SJCRH30 (cell line): ENCODE results near the gene ARHGEF7. TPM values are rescaled to one million over a fixed set of nuclear protein-coding genes. Genes with fewer than 3 reads are reported as not detected.

Experiments
- DNase-seq, 2 experiments: peaks; one replicate each; pipeline ENCODE4 v3.0.0-alpha.2; 2015 to 2020
- H3K27ac ChIP-seq: fragments of 250-450 bp; sonication (Bioruptor Pico); 2 replicates; pipeline ENCODE4 v1.5.1; 2020; ENCODE audit warnings: mild to moderate bottlenecking, moderate library complexity
- H3K27me3 ChIP-seq: fragments of 250-450 bp; sonication (Bioruptor Pico); 2 replicates; pipeline ENCODE4 v1.5.1; 2020; ENCODE audit warnings: mild to moderate bottlenecking, moderate library complexity
- H3K36me3 ChIP-seq: fragments of 250-450 bp; sonication (Bioruptor Pico); 2 replicates; pipeline ENCODE4 v1.5.1; 2020; ENCODE audit warnings: mild to moderate bottlenecking, moderate library complexity
- H3K4me1 ChIP-seq: fragments of 250-450 bp; sonication (Bioruptor Pico); 2 replicates; pipeline ENCODE4 v1.5.1; 2020; ENCODE audit warnings: mild to moderate bottlenecking, moderate library complexity
- H3K4me3 ChIP-seq: fragments of 250-450 bp; sonication (Bioruptor Pico); 2 replicates; pipeline ENCODE4 v1.5.1; 2020; ENCODE audit warnings: mild to moderate bottlenecking, moderate library complexity
- H3K9me3 ChIP-seq: fragments of 250-450 bp; sonication (Bioruptor Pico); replicated peaks from 2 replicates; pipeline ENCODE4 v1.5.1; 2020; ENCODE audit warnings: mild to moderate bottlenecking, moderate library complexity
- total RNA-seq: library from RNA; depleted of rRNA; stranded (reverse); fragments of >200 nt; shearing (Covaris generic); gene quantifications from 2 replicates; pipeline ENCODE4 v1.2.3, GENCODE V29; 2014

ARHGEF7 gene
- total RNA-seq, 1 experiment from 2014 or later: 34.6 TPM

- Histone ChIP-seq H3K4me1 (peaks cover 10% of the 10 kb centered on the region), H3K36me3 (peaks cover 9% of the 10 kb centered on the region), H3K27me3 (no peaks in the 10 kb centered on the region), H3K4me3 (no peak overlapping the region), H3K27ac (no peak overlapping the region), H3K9me3 (no peaks in the 10 kb centered on the region)
- no peak for DNase-seq
Observed at GRCh38 chr13:111161601-111162600, 46.8 kb downstream of the ARHGEF7 start.

GRCh38 chr13:111165241-111166010 lies 50.3 kb downstream of the ARHGEF7 start:
- Histone ChIP-seq H3K4me3 (no peak overlapping the region), H3K36me3 (0 out of 2 replicates have a peak, but pooled peaks cover 3% of the 10 kb centered on the region), H3K9me3 (no peaks in the 10 kb centered on the region), H3K27me3 (no peaks in the 10 kb centered on the region), H3K27ac (no peak overlapping the region), H3K4me1 (peaks cover 20% of the 10 kb centered on the region)
- no peak for DNase-seq

GRCh38 chr13:111166882-111167675 lies 52.0 kb downstream of the ARHGEF7 start:
- Histone ChIP-seq H3K36me3 (peaks cover 3% of the 10 kb centered on the region; the same call in 1 of the 2 replicates), H3K4me1 (peaks cover 20% of the 10 kb centered on the region), H3K9me3 (no peaks in the 10 kb centered on the region), H3K27ac (peak overlapping the region; percentile 89), H3K27me3 (no peaks in the 10 kb centered on the region), H3K4me3 (no peak overlapping the region)
- DNase-seq: no peak

- peaks cover 20% of the 10 kb centered on the region for H3K4me1 ChIP-seq
- H3K36me3 ChIP-seq: peaks cover 3% of the 10 kb centered on the region; the same call in 1 of the 2 replicates
- no peaks in the 10 kb centered on the region for H3K27me3 ChIP-seq
- peak overlapping the region; percentile 89 for H3K27ac ChIP-seq
- H3K4me3 ChIP-seq: peak overlapping the region; percentile 13
- peak; percentile 95 to 96 for DNase-seq
- no peaks in the 10 kb centered on the region for H3K9me3 ChIP-seq
Observed at GRCh38 chr13:111168107-111168506, 53.0 kb downstream of the ARHGEF7 start.

GRCh38 chr13:111171112-111171511 lies 56.0 kb downstream of the ARHGEF7 start:
- Histone ChIP-seq H3K27ac (no peak overlapping the region), H3K4me3 (no peak overlapping the region), H3K4me1 (peaks cover 20% of the 10 kb centered on the region), H3K9me3 (no peaks in the 10 kb centered on the region), H3K36me3 (peaks cover 3% of the 10 kb centered on the region), H3K27me3 (no peaks in the 10 kb centered on the region)
- DNase-seq: no peak

GRCh38 chr13:111171629-111172028 lies 56.5 kb downstream of the ARHGEF7 start:
- H3K4me3 ChIP-seq: no peak overlapping the region
- H3K4me1 ChIP-seq: peaks cover 20% of the 10 kb centered on the region
- H3K27me3 ChIP-seq: no peaks in the 10 kb centered on the region
- no peak for DNase-seq
- H3K36me3 ChIP-seq: peaks cover 3% of the 10 kb centered on the region
- no peaks in the 10 kb centered on the region for H3K9me3 ChIP-seq
- H3K27ac ChIP-seq: no peak overlapping the region

GRCh38 chr13:111174377-111175114 lies 59.4 kb downstream of the ARHGEF7 start:
- H3K27ac ChIP-seq: no peak overlapping the region
- no peak for DNase-seq
- H3K4me1 ChIP-seq: no peaks in the 10 kb centered on the region; the same call in 1 of the 2 replicates
- H3K36me3 ChIP-seq: peaks cover 7% of the 10 kb centered on the region
- no peaks in the 10 kb centered on the region for H3K27me3 ChIP-seq
- no peak overlapping the region for H3K4me3 ChIP-seq
- H3K9me3 ChIP-seq: no peaks in the 10 kb centered on the region

GRCh38 chr13:111175372-111175771 lies 60.3 kb downstream of the ARHGEF7 start:
- H3K27me3 ChIP-seq: no peaks in the 10 kb centered on the region
- H3K4me3 ChIP-seq: no peak overlapping the region
- no peaks in the 10 kb centered on the region for H3K9me3 ChIP-seq
- H3K4me1 ChIP-seq: peaks cover 8% of the 10 kb centered on the region; the same call in 1 of the 2 replicates
- H3K27ac ChIP-seq: no peak overlapping the region
- peaks cover 6% of the 10 kb centered on the region for H3K36me3 ChIP-seq
- DNase-seq: no peak

GRCh38 chr13:111175935-111176334 lies 60.8 kb downstream of the ARHGEF7 start:
- no peak overlapping the region for H3K27ac ChIP-seq
- H3K9me3 ChIP-seq: no peaks in the 10 kb centered on the region
- H3K4me3 ChIP-seq: no peak overlapping the region
- no peaks in the 10 kb centered on the region for H3K27me3 ChIP-seq
- peaks cover 11% of the 10 kb centered on the region; the same call in 1 of the 2 replicates for H3K4me1 ChIP-seq
- DNase-seq: no peak
- H3K36me3 ChIP-seq: peaks cover 6% of the 10 kb centered on the region

- DNase-seq: no peak
- Histone ChIP-seq H3K9me3 (no peaks in the 10 kb centered on the region), H3K27ac (no peak overlapping the region), H3K27me3 (no peaks in the 10 kb centered on the region), H3K36me3 (peaks cover 6% of the 10 kb centered on the region), H3K4me1 (peaks cover 14% of the 10 kb centered on the region; the same call in 1 of the 2 replicates), H3K4me3 (no peak overlapping the region)
Observed at GRCh38 chr13:111176421-111176820, 61.3 kb downstream of the ARHGEF7 start.

GRCh38 chr13:111177081-111177711 lies 62.1 kb downstream of the ARHGEF7 start:
- no peaks in the 10 kb centered on the region for H3K27me3 ChIP-seq
- peak; percentile 48 to 66 for DNase-seq
- peaks cover 17% of the 10 kb centered on the region; the same call in 1 of the 2 replicates for H3K4me1 ChIP-seq
- peaks cover 6% of the 10 kb centered on the region for H3K36me3 ChIP-seq
- no peak overlapping the region for H3K4me3 ChIP-seq
- no peak overlapping the region for H3K27ac ChIP-seq
- H3K9me3 ChIP-seq: no peaks in the 10 kb centered on the region

GRCh38 chr13:111177921-111178320 lies 62.8 kb downstream of the ARHGEF7 start:
- H3K27ac ChIP-seq: no peak overlapping the region

GRCh38 chr13:111178402-111178801 lies 63.3 kb downstream of the ARHGEF7 start:
- no peaks in the 10 kb centered on the region for H3K9me3 ChIP-seq
- H3K4me3 ChIP-seq: no peak overlapping the region
- no peak overlapping the region for H3K27ac ChIP-seq
- H3K36me3 ChIP-seq: peaks cover 6% of the 10 kb centered on the region
- H3K27me3 ChIP-seq: no peaks in the 10 kb centered on the region
- DNase-seq: no peak
- peaks cover 17% of the 10 kb centered on the region; the same call in 1 of the 2 replicates for H3K4me1 ChIP-seq

More at GRCh38 chr13:111177921-111178320, 62.8 kb downstream of the ARHGEF7 start:
- Histone ChIP-seq H3K9me3 (no peaks in the 10 kb centered on the region), H3K4me3 (no peak overlapping the region), H3K27me3 (no peaks in the 10 kb centered on the region), H3K4me1 (peaks cover 17% of the 10 kb centered on the region; the same call in 1 of the 2 replicates), H3K36me3 (peaks cover 6% of the 10 kb centered on the region)
- DNase-seq: no peak
